K562 treated with DMSO at 1 percent for 48 hours (cell line): ENCODE results near the gene KISS1. TPM values are rescaled to one million over a fixed set of nuclear protein-coding genes. Genes with fewer than 3 reads are reported as not detected.

Source experiments
- total RNA-seq: library from RNA; unstranded; fragments of 300-600 nt; gene quantifications from 2 replicates; pipeline ENCODE4 v1.2.3, GENCODE V29; 2022; ENCODE audit warnings: low replicate concordance; ENCODE audit errors: extremely low read depth

KISS1 gene, protein sequence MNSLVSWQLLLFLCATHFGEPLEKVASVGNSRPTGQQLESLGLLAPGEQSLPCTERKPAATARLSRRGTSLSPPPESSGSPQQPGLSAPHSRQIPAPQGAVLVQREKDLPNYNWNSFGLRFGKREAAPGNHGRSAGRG
- not detected in 2 replicates for total RNA-seq

DNA sequence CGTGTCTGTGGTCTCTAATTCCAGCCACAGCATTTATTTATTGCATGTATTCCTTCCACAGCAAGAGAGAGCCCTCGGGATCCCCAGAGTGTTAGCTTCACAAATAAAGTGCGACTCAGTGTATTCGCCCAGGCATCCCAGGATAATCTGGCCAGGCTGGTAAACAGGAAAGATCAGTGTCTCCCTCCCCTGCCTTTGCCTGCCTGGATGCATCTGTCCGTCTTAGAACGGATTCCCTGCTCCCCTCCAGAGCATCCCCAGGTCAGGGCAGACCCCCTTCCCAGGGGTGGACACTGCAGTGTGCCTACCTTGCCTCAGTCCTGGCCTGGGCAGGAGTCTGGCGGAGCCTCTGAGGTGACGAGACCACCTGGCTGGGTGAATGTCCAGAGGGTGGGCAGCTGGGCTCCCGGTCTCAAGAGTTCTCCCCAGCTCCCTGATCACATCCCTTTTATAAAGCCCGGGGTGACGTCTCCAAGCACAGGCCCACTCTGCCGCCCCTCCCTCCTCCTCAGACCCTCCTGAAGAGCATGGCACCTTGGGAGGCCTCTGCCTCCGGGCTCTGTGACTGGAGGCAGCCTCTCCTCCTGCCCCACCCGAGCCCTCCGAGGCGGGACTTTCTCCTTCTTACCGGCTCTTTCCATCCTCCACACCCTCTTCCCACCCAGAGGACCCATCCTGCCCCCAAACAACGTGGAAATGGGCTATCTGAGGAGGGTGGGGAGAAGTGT lies at the start of gene KISS1:
KISS1 (minus strand) TSS at position 424 of the 728 bp plus-strand sequence. CDS start 3,615 bp downstream, outside the sequence.

GRCh38 chr1:204213668-204214662 lies 17.7 kb upstream of the KISS1 start, which contains the start of gene GOLT1A:
Gene GOLT1A, minus strand, starts transcription at chr1:204213988. Its CDS starts 82 bp downstream, at chr1:204213906.

DNA sequence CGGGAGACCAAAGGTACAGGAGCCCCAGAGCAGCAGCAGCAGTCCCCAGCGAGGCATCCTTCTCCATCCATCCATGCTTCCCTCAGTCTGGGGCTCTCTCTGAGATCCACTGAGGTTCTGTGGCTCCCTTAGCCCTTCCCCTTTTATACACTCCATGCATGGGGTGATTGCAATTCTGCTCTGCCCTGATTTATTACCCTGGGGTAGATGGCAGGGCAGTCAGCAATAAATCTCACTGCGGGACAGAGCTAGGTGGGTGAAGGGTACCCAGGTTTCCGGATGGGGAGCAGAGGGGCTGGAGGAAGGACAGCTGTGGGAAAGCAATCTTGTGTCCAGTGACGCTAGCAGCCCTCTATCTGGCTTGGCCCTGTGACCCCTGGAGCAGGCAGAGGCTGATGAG lies 30.1 kb downstream of the KISS1 start, which contains the start of gene REN:
REN (minus strand) TSS at position 119 of the 400 bp plus-strand sequence; CDS start at position 75, 44 bp downstream.

DNA sequence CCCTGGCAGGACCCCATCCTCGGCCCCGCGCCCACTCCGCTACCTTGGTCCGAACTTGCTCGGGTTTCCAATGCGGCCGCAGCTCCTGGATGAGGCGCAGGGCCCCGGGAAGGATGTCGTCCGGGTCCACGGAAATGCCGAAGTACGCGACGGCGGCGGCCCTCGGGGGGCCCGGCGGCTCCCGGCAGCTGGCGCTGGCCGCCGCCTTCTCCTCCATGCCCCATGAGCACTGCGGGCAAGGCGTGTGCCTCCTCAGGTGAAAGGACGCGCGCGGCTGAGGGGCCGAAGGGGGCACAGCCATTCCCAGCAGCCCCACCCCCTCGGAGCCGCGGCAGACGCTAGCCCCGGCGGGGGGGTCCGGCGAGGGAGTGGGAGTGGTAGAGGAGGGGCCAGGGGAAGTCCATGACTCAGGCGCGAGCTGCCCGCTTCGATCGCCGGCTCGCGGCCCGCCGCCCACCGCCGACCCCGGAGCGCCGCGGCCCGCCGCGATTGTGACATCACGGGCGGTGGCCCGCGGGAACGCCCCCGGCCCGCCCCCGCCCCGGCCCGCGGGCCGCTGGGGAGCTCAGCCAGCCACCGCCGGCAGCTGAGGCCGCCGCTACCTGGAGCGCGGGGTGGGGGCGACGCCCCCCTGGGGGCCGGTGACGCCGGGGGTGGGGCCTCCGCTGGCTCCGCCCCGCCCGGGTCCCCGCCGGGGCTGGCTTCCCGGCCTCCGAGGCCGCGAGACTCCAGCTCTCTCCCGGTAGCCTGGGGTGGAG lies 44.6 kb downstream of the KISS1 start, which contains the start of gene ETNK2:
ETNK2 (minus strand) TSS at position 493 of the 758 bp plus-strand sequence; CDS start at position 301, 192 bp downstream.

Other genes with a start within 250 kb of the KISS1 start
- not detected in 2 replicates for gene SOX13, start 123.4 kb downstream of the KISS1 start, total RNA-seq
- not detected in 2 replicates for gene ETNK2, start 44.4 kb downstream of the KISS1 start, total RNA-seq
- gene REN, start 30.2 kb downstream of the KISS1 start, total RNA-seq, result not detected in 2 replicates
- gene GOLT1A, start 17.5 kb upstream of the KISS1 start, total RNA-seq, result not detected in 2 replicates
- not detected in 2 replicates for gene PLEKHA6, start 163.4 kb upstream of the KISS1 start, total RNA-seq
- not detected in 2 replicates for gene PPP1R15B, start 215.3 kb upstream of the KISS1 start, total RNA-seq